Measurements from ENCODE around the gene CTDNEP1.

The CTDNEP1 gene

DNA sequence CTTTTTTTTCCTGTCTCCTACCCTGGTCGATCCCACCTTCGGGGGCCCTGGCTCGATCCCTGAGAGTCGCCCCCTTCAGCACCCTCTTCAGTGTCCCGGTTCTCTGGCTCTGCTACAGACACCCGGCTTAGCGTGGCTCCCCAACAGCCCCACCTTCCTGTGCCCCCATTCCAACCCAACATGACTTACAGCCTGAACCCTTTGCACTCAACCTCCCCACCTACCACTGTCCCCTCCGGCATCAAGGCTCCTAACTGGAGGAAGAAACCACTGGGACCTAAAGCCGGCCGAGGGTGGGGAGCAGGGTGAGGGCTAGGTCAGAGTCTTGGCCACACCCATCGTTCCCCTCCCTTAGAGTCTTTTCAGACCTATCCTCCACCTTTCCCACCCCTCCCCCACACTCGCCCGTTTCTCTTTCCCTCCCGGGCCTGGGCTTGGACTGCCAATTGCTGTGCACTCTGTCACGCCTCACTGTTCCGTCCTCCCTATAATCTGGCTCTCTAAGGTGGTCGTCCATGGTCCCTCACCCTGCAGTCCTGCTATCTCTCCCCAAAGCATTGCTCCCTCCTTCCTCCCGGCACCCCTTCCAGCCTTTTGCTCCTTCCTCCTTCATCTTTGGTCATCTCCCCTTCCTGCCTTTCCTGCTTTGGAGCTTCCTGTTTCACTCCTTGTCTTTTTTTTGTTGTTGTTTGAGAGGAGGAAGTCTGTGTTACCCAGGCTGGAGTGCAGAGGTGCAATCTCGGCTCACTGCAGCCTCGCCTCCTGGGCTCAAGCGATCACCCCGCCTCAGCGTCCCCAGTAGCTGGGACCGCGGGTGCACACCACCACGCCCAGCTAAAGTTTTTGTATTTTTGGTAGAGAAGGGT lies 11.6 kb upstream of the CTDNEP1 start:
- Histone ChIP-seq H3K79me2 (ENCODE audit: control insufficient read depth, low read length) (no peaks in the 10 kb centered on the region), H4K20me1 (ENCODE audit: control insufficient read depth, insufficient read depth, low read depth, low read length) (no peaks in the 10 kb centered on the region), H3F3A (ENCODE audit: control insufficient read depth, insufficient read depth) (peaks cover 6% of the 10 kb centered on the region; the same call in 1 of the 2 replicates), H3K4me1 (ENCODE audit: control insufficient read depth, low read length) (peaks cover 31% of the 10 kb centered on the region), H3K4me2 (ENCODE audit: low read length) (peak overlapping the region; percentile 87), H3K36me3 (ENCODE audit: control insufficient read depth, low read length) (peaks cover 16% of the 10 kb centered on the region), H3K27ac (ENCODE audit: low read depth, low read length) (no peak overlapping the region), H3K9me3 (ENCODE audit: control insufficient read depth, insufficient read depth, low read length) (no peaks in the 10 kb centered on the region), H3K4me3 (ENCODE audit: low read length) (peak overlapping the region; percentile 62), H3K9me2 (replicated peaks; ENCODE audit: control insufficient read depth, low read length) (no peaks in the 10 kb centered on the region), H3K27me3 (ENCODE audit: control insufficient read depth, low read length) (peaks cover 32% of the 10 kb centered on the region)
- TF ChIP-seq, protein P1, sequence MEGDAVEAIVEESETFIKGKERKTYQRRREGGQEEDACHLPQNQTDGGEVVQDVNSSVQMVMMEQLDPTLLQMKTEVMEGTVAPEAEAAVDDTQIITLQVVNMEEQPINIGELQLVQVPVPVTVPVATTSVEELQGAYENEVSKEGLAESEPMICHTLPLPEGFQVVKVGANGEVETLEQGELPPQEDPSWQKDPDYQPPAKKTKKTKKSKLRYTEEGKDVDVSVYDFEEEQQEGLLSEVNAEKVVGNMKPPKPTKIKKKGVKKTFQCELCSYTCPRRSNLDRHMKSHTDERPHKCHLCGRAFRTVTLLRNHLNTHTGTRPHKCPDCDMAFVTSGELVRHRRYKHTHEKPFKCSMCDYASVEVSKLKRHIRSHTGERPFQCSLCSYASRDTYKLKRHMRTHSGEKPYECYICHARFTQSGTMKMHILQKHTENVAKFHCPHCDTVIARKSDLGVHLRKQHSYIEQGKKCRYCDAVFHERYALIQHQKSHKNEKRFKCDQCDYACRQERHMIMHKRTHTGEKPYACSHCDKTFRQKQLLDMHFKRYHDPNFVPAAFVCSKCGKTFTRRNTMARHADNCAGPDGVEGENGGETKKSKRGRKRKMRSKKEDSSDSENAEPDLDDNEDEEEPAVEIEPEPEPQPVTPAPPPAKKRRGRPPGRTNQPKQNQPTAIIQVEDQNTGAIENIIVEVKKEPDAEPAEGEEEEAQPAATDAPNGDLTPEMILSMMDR (IDR thresholded peaks at IDR 0.05; ENCODE audit: low read depth, low read length, poor library complexity, severe bottlenecking) = no peak
- TF ChIP-seq EZH2phosphoT487 (IDR thresholded peaks at IDR 0.05; ENCODE audit: borderline replicate concordance, low read length) = no peak

DNA sequence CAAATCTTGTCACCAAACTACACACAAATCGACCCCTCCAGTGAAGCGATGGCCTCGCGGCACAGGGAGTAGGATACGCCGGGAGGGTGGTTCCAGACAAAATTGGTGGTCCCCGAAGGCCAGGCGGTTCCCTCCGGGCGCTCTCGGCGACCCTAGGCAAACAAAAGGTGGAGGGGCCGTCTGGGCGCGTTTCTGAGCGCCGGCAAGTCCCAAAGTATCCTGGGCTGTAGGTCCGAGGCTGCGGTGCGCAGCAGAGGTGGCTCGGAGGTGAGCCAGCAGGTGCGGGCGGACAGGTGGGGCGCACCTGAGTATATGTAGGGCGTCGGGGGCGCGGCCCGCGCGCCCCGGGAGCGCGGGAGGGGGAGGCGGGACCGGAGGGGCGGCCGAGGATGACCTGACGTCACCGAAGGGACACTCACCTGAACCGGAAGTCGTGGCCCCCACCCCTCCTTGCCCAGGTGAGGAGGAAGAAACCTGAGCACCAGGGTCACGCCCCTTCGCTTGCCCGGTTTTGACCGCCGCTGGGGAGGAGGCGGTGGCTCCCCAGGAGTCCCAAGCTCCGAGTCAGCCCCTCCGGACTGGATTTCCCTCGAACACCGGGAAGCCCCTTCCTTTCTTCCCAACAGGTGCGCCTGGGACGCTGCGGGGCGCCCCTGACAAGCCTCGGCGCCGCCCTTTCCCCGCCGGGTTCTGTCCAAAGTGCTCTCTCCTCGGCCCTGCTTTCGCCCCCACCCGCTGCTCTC lies 10.8 kb upstream of the CTDNEP1 start, which contains the start of gene CLDN7:
CLDN7 (minus strand) TSS at position 287 of the 743 bp plus-strand sequence. CDS start 435 bp downstream, outside the sequence.
- H3K9me3 ChIP-seq (ENCODE audit: control insufficient read depth, insufficient read depth, low read length) = no peaks in the 10 kb centered on the region
- peak within 1 kb of the TSS; percentile 87 for H3K4me2 ChIP-seq (ENCODE audit: low read length)
- no peaks in the 10 kb centered on the region for H3K9me2 ChIP-seq (replicated peaks; ENCODE audit: control insufficient read depth, low read length)
- H3K27ac ChIP-seq (ENCODE audit: low read depth, low read length) = no peak within 1 kb of the TSS
- peaks cover 32% of the 10 kb centered on the region for H3K27me3 ChIP-seq (ENCODE audit: control insufficient read depth, low read length)
- no peaks in the 10 kb centered on the region for H4K20me1 ChIP-seq (ENCODE audit: control insufficient read depth, insufficient read depth, low read depth, low read length)
- peaks cover 18% of the 10 kb centered on the region for H3K36me3 ChIP-seq (ENCODE audit: control insufficient read depth, low read length)
- H3F3A ChIP-seq (ENCODE audit: control insufficient read depth, insufficient read depth) = peaks cover 6% of the 10 kb centered on the region; the same call in 1 of the 2 replicates
- TF ChIP-seq, protein P1 (IDR thresholded peaks at IDR 0.05; ENCODE audit: low read depth, low read length, poor library complexity, severe bottlenecking) = no peak
- no peak for TF ChIP-seq EZH2phosphoT487 (IDR thresholded peaks at IDR 0.05; ENCODE audit: borderline replicate concordance, low read length)
- H3K79me2 ChIP-seq (ENCODE audit: control insufficient read depth, low read length) = no peaks in the 10 kb centered on the region
- H3K4me1 ChIP-seq (ENCODE audit: control insufficient read depth, low read length) = peaks cover 31% of the 10 kb centered on the region
- peak within 1 kb of the TSS; percentile 62 for H3K4me3 ChIP-seq (ENCODE audit: low read length)

DNA sequence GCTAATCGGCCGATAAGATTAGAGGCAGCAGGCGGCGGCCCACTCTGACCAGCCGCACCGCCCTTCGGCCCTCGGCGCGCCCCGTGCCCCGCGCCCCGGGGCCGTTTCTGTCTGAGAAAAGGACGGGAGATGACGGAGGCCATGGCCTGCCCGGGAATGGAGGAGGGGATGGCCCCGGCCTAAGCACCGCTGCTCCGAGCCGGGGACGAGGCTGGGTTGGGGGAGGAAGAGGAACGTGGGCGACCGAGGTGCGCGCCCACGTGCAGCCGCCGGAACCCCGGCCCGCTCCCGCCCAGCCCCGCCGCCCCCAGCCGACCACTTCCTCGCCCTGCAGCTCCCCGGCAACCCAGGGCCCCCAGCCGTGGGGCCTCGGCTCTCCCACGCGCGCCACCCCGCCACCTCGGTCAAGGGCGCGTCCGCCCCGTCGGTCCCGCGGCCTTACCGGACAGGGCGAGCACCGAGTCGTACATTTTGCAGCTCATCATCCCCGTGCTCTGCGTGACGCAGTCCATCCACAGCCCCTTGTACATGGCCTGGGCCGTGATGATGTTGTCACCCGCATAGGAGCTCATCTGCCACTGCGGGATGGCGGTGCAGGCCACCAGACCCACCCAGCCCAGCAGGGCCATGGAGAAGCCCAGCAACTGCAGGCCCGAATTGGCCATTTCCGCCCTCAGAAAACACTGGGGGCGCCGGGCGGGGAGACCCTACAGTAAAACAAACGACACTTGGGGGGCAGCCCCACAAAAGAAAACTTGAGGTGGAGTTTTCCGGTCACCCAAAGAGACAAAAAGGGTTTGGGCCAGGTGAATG lies 10.1 kb upstream of the CTDNEP1 start:
- Histone ChIP-seq H3K27me3 (ENCODE audit: control insufficient read depth, low read length) (peaks cover 32% of the 10 kb centered on the region), H3K4me1 (ENCODE audit: control insufficient read depth, low read length) (peaks cover 31% of the 10 kb centered on the region), H4K20me1 (ENCODE audit: control insufficient read depth, insufficient read depth, low read depth, low read length) (no peaks in the 10 kb centered on the region), H3K4me2 (ENCODE audit: low read length) (peak overlapping the region; percentile 87), H3K4me3 (ENCODE audit: low read length) (peak overlapping the region; percentile 22; the same call in 1 of the 2 replicates), H3K9me2 (replicated peaks; ENCODE audit: control insufficient read depth, low read length) (no peaks in the 10 kb centered on the region), H3F3A (ENCODE audit: control insufficient read depth, insufficient read depth) (peaks cover 6% of the 10 kb centered on the region; the same call in 1 of the 2 replicates), H3K9me3 (ENCODE audit: control insufficient read depth, insufficient read depth, low read length) (no peaks in the 10 kb centered on the region), H3K79me2 (ENCODE audit: control insufficient read depth, low read length) (no peaks in the 10 kb centered on the region), H3K27ac (ENCODE audit: low read depth, low read length) (no peak overlapping the region), H3K36me3 (ENCODE audit: control insufficient read depth, low read length) (peaks cover 25% of the 10 kb centered on the region)
- TF ChIP-seq EZH2phosphoT487 (IDR thresholded peaks at IDR 0.05; ENCODE audit: borderline replicate concordance, low read length) = peak; percentile 54; the same call in 1 of the 2 replicates
- TF ChIP-seq, protein P1 (IDR thresholded peaks at IDR 0.05; ENCODE audit: low read depth, low read length, poor library complexity, severe bottlenecking) = no peak
